ENCODE data around the gene LRP1B. TPM values are rescaled to one million over a fixed set of nuclear protein-coding genes. Genes with fewer than 3 reads are reported as not detected.
"Not testable (repeated sequence)": the region's sequence is repeated elsewhere in the genome, so short reads cannot be mapped to it uniquely, and the experiment has no call there.

LRP1B gene
- total RNA-seq, 1 donor from 2014 or later: 0.27 TPM

- intact Hi-C loops (cut with DNase I): no loop called here
Measured at GRCh38 chr2:140600116-140600515, 1530.7 kb downstream of the LRP1B start.

GRCh38 chr2:140597836-140598235 lies 1533.0 kb downstream of the LRP1B start:
- DNase-seq (ENCODE audit: low spot score): no peak
- intact Hi-C loops (cut with DNase I): no loop called here

More at GRCh38 chr2:140600116-140600515, 1530.7 kb downstream of the LRP1B start:
- no peak for DNase-seq (ENCODE audit: low spot score)

GRCh38 chr2:140597205-140597604 lies 1533.6 kb downstream of the LRP1B start:
- intact Hi-C loops (cut with DNase I): no loop called here
- no peak for DNase-seq (ENCODE audit: low spot score)

- intact Hi-C loops (cut with DNase I): no loop called here
- no peak for DNase-seq (ENCODE audit: low spot score)
Measured at GRCh38 chr2:140596447-140596846, 1534.4 kb downstream of the LRP1B start.

GRCh38 chr2:140595107-140595506 lies 1535.7 kb downstream of the LRP1B start:
- DNase-seq (ENCODE audit: low spot score): no peak
- intact Hi-C loops (cut with DNase I): no loop called here

- intact Hi-C loops (cut with DNase I): no loop called here
- DNase-seq (ENCODE audit: low spot score): no peak
Measured at GRCh38 chr2:140593132-140593531, 1537.7 kb downstream of the LRP1B start.

- intact Hi-C loops (cut with DNase I): no loop called here
- DNase-seq (ENCODE audit: low spot score): no peak
Measured at GRCh38 chr2:140589696-140590095, 1541.1 kb downstream of the LRP1B start.

GRCh38 chr2:140589273-140589672 lies 1541.5 kb downstream of the LRP1B start:
- intact Hi-C loops (cut with DNase I): no loop called here
- DNase-seq (ENCODE audit: low spot score): no peak

- DNase-seq (ENCODE audit: low spot score): no peak
- intact Hi-C loops (cut with DNase I): no loop called here
Measured at GRCh38 chr2:140586379-140586778, 1544.4 kb downstream of the LRP1B start.

- intact Hi-C loops (cut with DNase I): no loop called here
Measured at GRCh38 chr2:140585016-140585415, 1545.8 kb downstream of the LRP1B start.

GRCh38 chr2:140584471-140584870 lies 1546.3 kb downstream of the LRP1B start:
- DNase-seq (ENCODE audit: low spot score): no peak
- intact Hi-C loops (cut with DNase I): no loop called here

More at GRCh38 chr2:140585016-140585415, 1545.8 kb downstream of the LRP1B start:
- DNase-seq (ENCODE audit: low spot score): no peak

- intact Hi-C loops (cut with DNase I): no loop called here
- DNase-seq (ENCODE audit: low spot score): no peak
Measured at GRCh38 chr2:140580532-140581151, 1550.2 kb downstream of the LRP1B start.

GRCh38 chr2:140577453-140577852 lies 1553.4 kb downstream of the LRP1B start:
- intact Hi-C loops (cut with DNase I): no loop called here
- no peak for DNase-seq (ENCODE audit: low spot score)

- no peak for DNase-seq (ENCODE audit: low spot score)
- intact Hi-C loops (cut with DNase I): no loop called here
Measured at GRCh38 chr2:140567734-140568133, 1563.1 kb downstream of the LRP1B start.

GRCh38 chr2:140565756-140566155 lies 1565.1 kb downstream of the LRP1B start:
- intact Hi-C loops (cut with DNase I): no loop called here
- no peak for DNase-seq (ENCODE audit: low spot score)

- no peak for DNase-seq (ENCODE audit: low spot score)
- intact Hi-C loops (cut with DNase I): no loop called here
Measured at GRCh38 chr2:140555701-140556100, 1575.1 kb downstream of the LRP1B start.

GRCh38 chr2:140552634-140553033 lies 1578.2 kb downstream of the LRP1B start:
- intact Hi-C loops (cut with DNase I): no loop called here

GRCh38 chr2:140551287-140551686 lies 1579.5 kb downstream of the LRP1B start:
- intact Hi-C loops (cut with DNase I): no loop called here

More at GRCh38 chr2:140552634-140553033, 1578.2 kb downstream of the LRP1B start:
- no peak for DNase-seq (ENCODE audit: low spot score)

GRCh38 chr2:140550821-140551220 lies 1580.0 kb downstream of the LRP1B start:
- intact Hi-C loops (cut with DNase I): no loop called here
- DNase-seq (ENCODE audit: low spot score): no peak

More at GRCh38 chr2:140551287-140551686, 1579.5 kb downstream of the LRP1B start:
- DNase-seq (ENCODE audit: low spot score): no peak

- intact Hi-C loops (cut with DNase I); DNase-seq (ENCODE audit: low spot score): not testable (repeated sequence)
Measured at GRCh38 chr2:140544769-140545168, 1586.0 kb downstream of the LRP1B start.

- no peak for DNase-seq (ENCODE audit: low spot score)
- intact Hi-C loops (cut with DNase I): no loop called here
Measured at GRCh38 chr2:140542627-140543026, 1588.2 kb downstream of the LRP1B start.

All from cardiac septum (tissue), 1 donor.